ENCODE data around the gene ANO1. TPM values are rescaled to one million over a fixed set of nuclear protein-coding genes. Genes with fewer than 3 reads are reported as not detected.
"Not testable (repeated sequence)": the region's sequence is repeated elsewhere in the genome, so short reads cannot be mapped to it uniquely, and the experiment has no call there.

Gene ANO1
- total RNA-seq, 1 experiment from 2014 or later, result 41.7 TPM

DNA sequence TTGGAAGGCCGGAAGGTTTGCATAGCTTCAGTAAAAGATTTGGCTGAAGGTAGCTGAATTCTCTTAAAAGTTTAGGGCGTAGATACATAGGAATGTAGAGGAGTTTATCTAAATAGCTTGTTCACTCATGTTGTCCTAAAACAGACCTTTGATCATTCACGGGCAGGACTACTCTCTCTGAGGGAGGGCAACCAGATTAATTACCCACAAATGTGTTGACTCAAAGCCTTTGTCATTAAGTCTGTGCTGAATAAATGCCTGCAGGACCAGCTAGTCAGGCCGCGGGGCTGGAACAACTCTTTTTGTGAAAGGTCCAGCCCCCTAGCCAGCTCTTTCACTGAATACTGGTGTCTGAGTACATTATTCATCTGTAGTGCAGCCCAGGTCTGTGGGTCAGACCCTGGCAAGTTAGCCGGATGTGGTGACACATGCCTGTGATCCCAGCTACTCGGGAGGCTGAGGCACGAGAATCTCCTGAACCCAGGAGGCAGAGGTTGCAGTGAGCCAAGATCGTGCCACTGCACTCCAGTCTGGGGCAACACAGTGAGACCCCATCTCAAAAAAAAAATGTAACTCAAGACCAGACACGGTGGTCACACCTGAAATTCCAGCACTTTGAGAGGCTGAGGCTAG, 122.2 kb downstream of the ANO1 start:
- no peak for ATAC-seq

DNA sequence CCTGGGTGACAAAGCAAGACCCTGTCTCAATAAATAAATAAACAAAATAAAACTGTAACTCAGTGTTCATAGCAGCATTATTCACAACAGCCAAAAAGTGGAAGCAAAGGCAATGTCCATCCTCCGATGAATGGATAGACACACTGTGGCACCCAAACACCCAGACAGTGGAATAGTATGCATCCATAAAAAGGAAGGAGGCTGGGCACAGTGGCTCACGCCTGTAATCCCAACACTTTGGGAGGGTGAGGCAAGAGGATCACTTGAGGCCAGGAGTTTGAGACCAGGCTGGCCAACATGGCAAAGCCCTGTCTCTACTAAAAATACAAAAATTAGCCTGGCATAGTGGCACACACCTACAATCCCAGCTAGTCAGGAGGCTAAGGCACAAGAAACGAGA, 122.9 kb downstream of the ANO1 start:
- CTCF ChIA-PET, result interaction anchor here (1.3 kb wide), 1 partner anchor 290 kb away, joined by 3 read pairs; no protein-coding TSS in a partner anchor
- H3K9me3 ChIP-seq (ENCODE audit: control insufficient read depth in 1 of 2, insufficient read depth in 1 of 2, low read depth in 1 of 2, low read length in 2 of 2); H3K9ac ChIP-seq (ENCODE audit: low read length); H2AFZ ChIP-seq (ENCODE audit: low read depth, low read length, poor library complexity, severe bottlenecking); H3K4me2 ChIP-seq (ENCODE audit: low read length); H3K27me3 ChIP-seq (ENCODE audit: insufficient read depth, low read length); H4K20me1 ChIP-seq (ENCODE audit: insufficient read depth); POLR2A ChIA-PET; H3K9me2 ChIP-seq (ENCODE audit: insufficient read depth); BruUV-seq (replicated peaks); DNase-seq (ENCODE audit: low read depth, low spot score); ATAC-seq; RAD21 ChIA-PET (ENCODE audit: low non-redundant PET in 1 of 2, low total read pairs in 2 of 2, uncharacterized antibody in 2 of 2, unreplicated experiment in 2 of 2); H3K27ac ChIP-seq (ENCODE audit: low read depth, low read length); H3K4me3 ChIP-seq (replicated peaks in 1 of 2; ENCODE audit: low read depth in 1 of 2, low read length in 2 of 2): not testable (repeated sequence)
- peaks cover 2 to 14% of the 10 kb centered on the region in 2 experiments; a peak in 2 of 4 replicates for H3K36me3 ChIP-seq (ENCODE audit: control insufficient read depth in 1 of 2, insufficient read depth in 2 of 2, low read length in 2 of 2)
- H3K79me2 ChIP-seq (ENCODE audit: insufficient read depth, low read length), result peaks cover 30% of the 10 kb centered on the region
- peaks cover 7 to 31% of the 10 kb centered on the region in 2 experiments; a peak in 3 of 4 replicates for H3K4me1 ChIP-seq (ENCODE audit: control insufficient read depth in 1 of 2, insufficient read depth in 2 of 2, low read length in 2 of 2)
- intact Hi-C loops (cut with micrococcal nuclease), result loop anchor here (5.0 kb wide), 1 partner anchor 71 kb away; the partner anchor contains the start of gene PPFIA1

More for the DNA sequence above, 122.2 kb downstream of the ANO1 start:
- Histone ChIP-seq H3K9me2 (ENCODE audit: insufficient read depth) (no peaks in the 10 kb centered on the region), H3K9ac (ENCODE audit: low read length) (no peak overlapping the region), H3K4me3 (replicated peaks in 1 of 2; ENCODE audit: low read depth in 1 of 2, low read length in 2 of 2) (no peak overlapping the region), H3K4me1 (ENCODE audit: control insufficient read depth in 1 of 2, insufficient read depth in 2 of 2, low read length in 2 of 2) (peaks cover 7 to 31% of the 10 kb centered on the region in 2 experiments; a peak in 3 of 4 replicates), H2AFZ (ENCODE audit: low read depth, low read length, poor library complexity, severe bottlenecking) (peak overlapping the region; percentile 14), H3K4me2 (ENCODE audit: low read length) (no peak overlapping the region), H3K27me3 (ENCODE audit: insufficient read depth, low read length) (no peaks in the 10 kb centered on the region), H4K20me1 (ENCODE audit: insufficient read depth) (no peaks in the 10 kb centered on the region; the same call in 1 of the 2 replicates), H3K9me3 (ENCODE audit: control insufficient read depth in 1 of 2, insufficient read depth in 1 of 2, low read depth in 1 of 2, low read length in 2 of 2) (no peaks in the 10 kb centered on the region), H3K36me3 (ENCODE audit: control insufficient read depth in 1 of 2, insufficient read depth in 2 of 2, low read length in 2 of 2) (peaks cover 0 to 7% of the 10 kb centered on the region in 2 experiments; a peak in 2 of 4 replicates), H3K79me2 (ENCODE audit: insufficient read depth, low read length) (peaks cover 23% of the 10 kb centered on the region), H3K27ac (ENCODE audit: low read depth, low read length) (no peak overlapping the region)
- ChIA-PET RAD21 (ENCODE audit: low non-redundant PET in 1 of 2, low total read pairs in 2 of 2, uncharacterized antibody in 2 of 2, unreplicated experiment in 2 of 2) (no interaction called here), CTCF (interaction anchor here (1.0 to 1.3 kb wide), 3 partner anchors 23 to 496 kb away, joined by 3 to 4 read pairs (median 3); no protein-coding TSS in a partner anchor), POLR2A (no interaction called here)
- no peak for DNase-seq (ENCODE audit: low read depth, low spot score)
- BruUV-seq (replicated peaks), result no TSS peak
- no peak for TF ChIP-seq POLR2AphosphoS5 (IDR thresholded peaks at IDR 0.05; ENCODE audit: low read depth, low read length)
- no peak for TF ChIP-seq FOSL1 (IDR thresholded peaks at IDR 0.05; ENCODE audit: low read depth)
- no peak for TF ChIP-seq ZNF274 (IDR thresholded peaks at IDR 0.05; ENCODE audit: low read depth, low read length)
- no peak for TF ChIP-seq EZH2 (IDR thresholded peaks at IDR 0.05)
- TF ChIP-seq, protein P1, sequence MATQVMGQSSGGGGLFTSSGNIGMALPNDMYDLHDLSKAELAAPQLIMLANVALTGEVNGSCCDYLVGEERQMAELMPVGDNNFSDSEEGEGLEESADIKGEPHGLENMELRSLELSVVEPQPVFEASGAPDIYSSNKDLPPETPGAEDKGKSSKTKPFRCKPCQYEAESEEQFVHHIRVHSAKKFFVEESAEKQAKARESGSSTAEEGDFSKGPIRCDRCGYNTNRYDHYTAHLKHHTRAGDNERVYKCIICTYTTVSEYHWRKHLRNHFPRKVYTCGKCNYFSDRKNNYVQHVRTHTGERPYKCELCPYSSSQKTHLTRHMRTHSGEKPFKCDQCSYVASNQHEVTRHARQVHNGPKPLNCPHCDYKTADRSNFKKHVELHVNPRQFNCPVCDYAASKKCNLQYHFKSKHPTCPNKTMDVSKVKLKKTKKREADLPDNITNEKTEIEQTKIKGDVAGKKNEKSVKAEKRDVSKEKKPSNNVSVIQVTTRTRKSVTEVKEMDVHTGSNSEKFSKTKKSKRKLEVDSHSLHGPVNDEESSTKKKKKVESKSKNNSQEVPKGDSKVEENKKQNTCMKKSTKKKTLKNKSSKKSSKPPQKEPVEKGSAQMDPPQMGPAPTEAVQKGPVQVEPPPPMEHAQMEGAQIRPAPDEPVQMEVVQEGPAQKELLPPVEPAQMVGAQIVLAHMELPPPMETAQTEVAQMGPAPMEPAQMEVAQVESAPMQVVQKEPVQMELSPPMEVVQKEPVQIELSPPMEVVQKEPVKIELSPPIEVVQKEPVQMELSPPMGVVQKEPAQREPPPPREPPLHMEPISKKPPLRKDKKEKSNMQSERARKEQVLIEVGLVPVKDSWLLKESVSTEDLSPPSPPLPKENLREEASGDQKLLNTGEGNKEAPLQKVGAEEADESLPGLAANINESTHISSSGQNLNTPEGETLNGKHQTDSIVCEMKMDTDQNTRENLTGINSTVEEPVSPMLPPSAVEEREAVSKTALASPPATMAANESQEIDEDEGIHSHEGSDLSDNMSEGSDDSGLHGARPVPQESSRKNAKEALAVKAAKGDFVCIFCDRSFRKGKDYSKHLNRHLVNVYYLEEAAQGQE (IDR thresholded peaks at IDR 0.05; ENCODE audit: low read depth), result no peak
- no peak for TF ChIP-seq YY1 (IDR thresholded peaks at IDR 0.05; ENCODE audit: extremely low read depth, insufficient replicate concordance, low read depth, low read length)
- TF ChIP-seq CBX3 (IDR thresholded peaks at IDR 0.05; ENCODE audit: low read depth), result no peak
- no peak for TF ChIP-seq JUND (IDR thresholded peaks at IDR 0.05)
- TF ChIP-seq ZFX (IDR thresholded peaks at IDR 0.05), result no peak
- TF ChIP-seq POLR2A (IDR thresholded peaks at IDR 0.05; ENCODE audit: borderline replicate concordance, extremely low read depth, insufficient read depth, insufficient read length), result no peak
- no peak for TF ChIP-seq SRF (IDR thresholded peaks at IDR 0.05; ENCODE audit: low read depth)
- no peak for TF ChIP-seq SP1 (IDR thresholded peaks at IDR 0.05; ENCODE audit: low read depth)
- intact Hi-C loops (cut with micrococcal nuclease), result loop anchor here (5.0 kb wide), 1 partner anchor 72 kb away; the partner anchor contains the start of gene PPFIA1

Data from HCT116 (cell line).